Liver (tissue), 9 donors: ENCODE measurements around the gene CEP43. TPM values are rescaled to one million over a fixed set of nuclear protein-coding genes. Genes with fewer than 3 reads are reported as not detected.

Source experiments
- DNase-seq: peaks from one replicate; pipeline ENCODE4 v3.0.0-alpha.2; 2017; ENCODE audit warnings: low spot score
- H3K27ac ChIP-seq, 2 donors: one replicate each; pipeline ENCODE4 v1.7.0; 2013; ENCODE audit warnings: inconsistent platforms in 2 of 2, low read length in 2 of 2, control low read depth in 1 of 2, low read depth in 1 of 2, mild to moderate bottlenecking in 1 of 2
- H3K27me3 ChIP-seq, 4 donors: one replicate each; pipeline versions ENCODE4 v1.6.1 to v1.7.0; 2013; ENCODE audit warnings: low read length in 3 of 4, inconsistent platforms in 1 of 4, mild to moderate bottlenecking in 1 of 4, moderate library complexity in 1 of 4; ENCODE audit not compliant: control insufficient read depth in 4 of 4, insufficient read depth in 4 of 4
- H3K36me3 ChIP-seq, 4 donors: one replicate each; pipeline versions ENCODE4 v1.6.1 to v1.7.0; 2013; ENCODE audit warnings: low read length in 3 of 4, mild to moderate bottlenecking in 3 of 4, low read depth in 1 of 4, moderate library complexity in 1 of 4; ENCODE audit not compliant: control insufficient read depth in 4 of 4, insufficient read depth in 3 of 4
- H3K4me1 ChIP-seq, 4 donors: one replicate each; pipeline versions ENCODE4 v1.6.1 to v1.7.0; 2013; ENCODE audit warnings: low read length in 3 of 4, mild to moderate bottlenecking in 3 of 4, moderate library complexity in 1 of 4; ENCODE audit not compliant: control insufficient read depth in 4 of 4, insufficient read depth in 4 of 4
- H3K4me3 ChIP-seq, 3 donors: one replicate each; pipeline versions ENCODE4 v1.6.1 to v1.7.0; 2013; ENCODE audit warnings: low read length in 3 of 3, control low read depth in 1 of 3, low read depth in 1 of 3, mild to moderate bottlenecking in 1 of 3
- H3K9ac ChIP-seq, 2 donors: one replicate each; pipeline ENCODE4 v1.7.0; 2013; ENCODE audit warnings: low read length in 2 of 2, mild to moderate bottlenecking in 2 of 2, moderate library complexity in 2 of 2, control low read depth in 1 of 2, low read depth in 1 of 2
- H3K9me3 ChIP-seq, 4 donors: one replicate each; pipeline versions ENCODE4 v1.6.1 to v1.7.0; 2013; ENCODE audit warnings: low read length in 3 of 4; ENCODE audit not compliant: control insufficient read depth in 4 of 4
- EGR1 ChIP-seq, 2 donors: IDR thresholded peaks; 2 replicates each; pipeline ENCODE4 v1.6.1; 2016 to 2018; ENCODE audit warnings: antibody characterized with exemption in 2 of 2, low read depth in 2 of 2
- FOXA1 ChIP-seq: IDR thresholded peaks from 2 replicates; pipeline ENCODE4 v1.6.1; 2016; ENCODE audit warnings: antibody characterized with exemption
- FOXA2 ChIP-seq: IDR thresholded peaks from 2 replicates; pipeline ENCODE4 v1.6.1; 2016; ENCODE audit warnings: antibody characterized with exemption
- GABPA ChIP-seq, 2 donors: IDR thresholded peaks in 1 of 2; conservative IDR thresholded peaks in 1 of 2; 2 replicates each; pipeline ENCODE4 v1.6.1; 2016; ENCODE audit warnings: antibody characterized with exemption in 2 of 2, mild to moderate bottlenecking in 1 of 2, moderate library complexity in 1 of 2
- HNF4A ChIP-seq, 2 donors: conservative IDR thresholded peaks; 2 replicates each; pipeline ENCODE4 v1.6.1; 2016; ENCODE audit warnings: antibody characterized with exemption in 2 of 2, mild to moderate bottlenecking in 2 of 2
- HNF4G ChIP-seq: IDR thresholded peaks from 2 replicates; pipeline ENCODE4 v1.6.1; 2016; ENCODE audit warnings: antibody characterized with exemption
- JUND ChIP-seq, 2 donors: IDR thresholded peaks; 2 replicates each; pipeline ENCODE4 v1.6.1; 2016; ENCODE audit warnings: antibody characterized with exemption in 2 of 2
- NR2F2 ChIP-seq: IDR thresholded peaks from 2 replicates; pipeline ENCODE4 v1.6.1; 2016; ENCODE audit warnings: antibody characterized with exemption
- RAD21 ChIP-seq, 2 donors: IDR thresholded peaks; 2 replicates each; pipeline ENCODE4 v1.6.1; 2016; ENCODE audit warnings: antibody characterized with exemption in 2 of 2, mild to moderate bottlenecking in 2 of 2
- TAF1 ChIP-seq: conservative IDR thresholded peaks from 2 replicates; pipeline ENCODE4 v1.6.1; 2016; ENCODE audit warnings: antibody characterized with exemption, mild to moderate bottlenecking
- YY1 ChIP-seq: IDR thresholded peaks from 2 replicates; pipeline ENCODE4 v1.6.1; 2016; ENCODE audit warnings: antibody characterized with exemption, mild to moderate bottlenecking
- WGBS: extraction: QIAGEN DNeasy Blood & Tissue Kit; methylation state at CpG from one replicate; pipeline ENCODE4 v1.1.7; 2013; 5-methylcytosine and 5-hydroxymethylcytosine counted together
- polyA plus RNA-seq, 2 donors: library from polyadenylated mRNA; stranded (reverse) in 1 of 2; unstranded in 1 of 2; fragments of 200-250 nt in 1 of 2; fragments of >200 nt in 1 of 2; fragmentation: Nextera tagmentation in 1 of 2; extraction: Ambion mirVana in 1 of 2; gene quantifications; one replicate each; pipeline versions ENCODE4 v1.2.1 to v1.2.3, GENCODE V29; 2013 to 2015
- total RNA-seq, 2 donors: library from RNA; depleted of rRNA; stranded (reverse); fragments of >200 nt; gene quantifications; one replicate each; pipeline ENCODE4 v1.2.3, GENCODE V29; 2014
- TF ChIP-seq, protein P1 (sequence below): IDR thresholded peaks from 2 replicates; pipeline ENCODE4 v1.6.1; 2016; ENCODE audit warnings: antibody characterized with exemption, mild to moderate bottlenecking
- TF ChIP-seq, protein P2 (sequence below): fragments of 150-350 bp; IDR thresholded peaks from 2 replicates; pipeline ENCODE4 v1.5.1; 2017; ENCODE audit warnings: improper control_type of control experiment, low read depth, low read length; ENCODE audit not compliant: missing input control
- TF ChIP-seq, protein P3 (sequence below): IDR thresholded peaks from 2 replicates; pipeline ENCODE4 v1.6.1; 2016; ENCODE audit warnings: antibody characterized with exemption
- TF ChIP-seq, protein P4 (sequence below): IDR thresholded peaks from 2 replicates; pipeline ENCODE4 v1.6.1; 2016; ENCODE audit warnings: antibody characterized with exemption
- donor health status: healthy.
- donor health status: healthy.
- donor health status: healthy.
- donor health status: healthy.
- donor health status: healthy.

The CEP43 gene
- total and polyA plus RNA-seq, 4 donors = 12.0 to 32.0 (median 18.0) TPM

DNA sequence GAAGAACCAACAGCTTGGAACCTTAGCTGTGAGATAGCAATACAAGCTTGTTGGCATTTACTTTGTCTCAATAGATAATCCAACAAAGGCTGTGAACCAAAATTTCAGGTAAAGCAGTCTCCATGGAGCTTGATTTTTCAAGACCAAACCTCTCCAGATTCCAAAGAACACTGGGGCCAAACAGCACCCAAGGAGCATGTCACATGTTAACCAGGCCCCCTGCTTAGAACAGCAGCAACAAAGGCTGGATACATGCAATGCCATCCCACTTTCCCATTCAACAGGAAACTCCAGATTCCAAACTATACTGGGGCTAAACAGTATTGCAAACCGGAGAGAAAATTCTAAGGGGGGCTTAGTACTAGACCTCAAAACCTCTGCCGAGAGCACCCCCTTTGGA lies 27.1 kb upstream of the CEP43 start:
- TF ChIP-seq, protein P1, sequence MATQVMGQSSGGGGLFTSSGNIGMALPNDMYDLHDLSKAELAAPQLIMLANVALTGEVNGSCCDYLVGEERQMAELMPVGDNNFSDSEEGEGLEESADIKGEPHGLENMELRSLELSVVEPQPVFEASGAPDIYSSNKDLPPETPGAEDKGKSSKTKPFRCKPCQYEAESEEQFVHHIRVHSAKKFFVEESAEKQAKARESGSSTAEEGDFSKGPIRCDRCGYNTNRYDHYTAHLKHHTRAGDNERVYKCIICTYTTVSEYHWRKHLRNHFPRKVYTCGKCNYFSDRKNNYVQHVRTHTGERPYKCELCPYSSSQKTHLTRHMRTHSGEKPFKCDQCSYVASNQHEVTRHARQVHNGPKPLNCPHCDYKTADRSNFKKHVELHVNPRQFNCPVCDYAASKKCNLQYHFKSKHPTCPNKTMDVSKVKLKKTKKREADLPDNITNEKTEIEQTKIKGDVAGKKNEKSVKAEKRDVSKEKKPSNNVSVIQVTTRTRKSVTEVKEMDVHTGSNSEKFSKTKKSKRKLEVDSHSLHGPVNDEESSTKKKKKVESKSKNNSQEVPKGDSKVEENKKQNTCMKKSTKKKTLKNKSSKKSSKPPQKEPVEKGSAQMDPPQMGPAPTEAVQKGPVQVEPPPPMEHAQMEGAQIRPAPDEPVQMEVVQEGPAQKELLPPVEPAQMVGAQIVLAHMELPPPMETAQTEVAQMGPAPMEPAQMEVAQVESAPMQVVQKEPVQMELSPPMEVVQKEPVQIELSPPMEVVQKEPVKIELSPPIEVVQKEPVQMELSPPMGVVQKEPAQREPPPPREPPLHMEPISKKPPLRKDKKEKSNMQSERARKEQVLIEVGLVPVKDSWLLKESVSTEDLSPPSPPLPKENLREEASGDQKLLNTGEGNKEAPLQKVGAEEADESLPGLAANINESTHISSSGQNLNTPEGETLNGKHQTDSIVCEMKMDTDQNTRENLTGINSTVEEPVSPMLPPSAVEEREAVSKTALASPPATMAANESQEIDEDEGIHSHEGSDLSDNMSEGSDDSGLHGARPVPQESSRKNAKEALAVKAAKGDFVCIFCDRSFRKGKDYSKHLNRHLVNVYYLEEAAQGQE = no peak
- TF ChIP-seq NR2F2 = no peak
- TF ChIP-seq, protein P2, sequence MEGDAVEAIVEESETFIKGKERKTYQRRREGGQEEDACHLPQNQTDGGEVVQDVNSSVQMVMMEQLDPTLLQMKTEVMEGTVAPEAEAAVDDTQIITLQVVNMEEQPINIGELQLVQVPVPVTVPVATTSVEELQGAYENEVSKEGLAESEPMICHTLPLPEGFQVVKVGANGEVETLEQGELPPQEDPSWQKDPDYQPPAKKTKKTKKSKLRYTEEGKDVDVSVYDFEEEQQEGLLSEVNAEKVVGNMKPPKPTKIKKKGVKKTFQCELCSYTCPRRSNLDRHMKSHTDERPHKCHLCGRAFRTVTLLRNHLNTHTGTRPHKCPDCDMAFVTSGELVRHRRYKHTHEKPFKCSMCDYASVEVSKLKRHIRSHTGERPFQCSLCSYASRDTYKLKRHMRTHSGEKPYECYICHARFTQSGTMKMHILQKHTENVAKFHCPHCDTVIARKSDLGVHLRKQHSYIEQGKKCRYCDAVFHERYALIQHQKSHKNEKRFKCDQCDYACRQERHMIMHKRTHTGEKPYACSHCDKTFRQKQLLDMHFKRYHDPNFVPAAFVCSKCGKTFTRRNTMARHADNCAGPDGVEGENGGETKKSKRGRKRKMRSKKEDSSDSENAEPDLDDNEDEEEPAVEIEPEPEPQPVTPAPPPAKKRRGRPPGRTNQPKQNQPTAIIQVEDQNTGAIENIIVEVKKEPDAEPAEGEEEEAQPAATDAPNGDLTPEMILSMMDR = no peak
- no peak for TF ChIP-seq JUND (IDR thresholded peaks at IDR 0.05)
- TF ChIP-seq HNF4A (conservative IDR thresholded peaks at IDR 0.05) = no peak
- no peak for TF ChIP-seq RAD21 (IDR thresholded peaks at IDR 0.05)
- TF ChIP-seq, protein P3, sequence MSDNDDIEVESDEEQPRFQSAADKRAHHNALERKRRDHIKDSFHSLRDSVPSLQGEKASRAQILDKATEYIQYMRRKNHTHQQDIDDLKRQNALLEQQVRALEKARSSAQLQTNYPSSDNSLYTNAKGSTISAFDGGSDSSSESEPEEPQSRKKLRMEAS = no peak
- no peak for DNase-seq
- Histone ChIP-seq H3K27ac (no peak overlapping the region), H3K9me3 (no peaks in the 10 kb centered on the region), H3K4me3 (no peak overlapping the region), H3K9ac (no peak overlapping the region), H3K36me3 (peaks cover 0 to 4% (median 0%) of the 10 kb centered on the region in 4 donors), H3K27me3 (no peaks in the 10 kb centered on the region), H3K4me1 (no peaks in the 10 kb centered on the region)
- 98% methylated on average over 2 of the region's 2 CpGs for WGBS

DNA sequence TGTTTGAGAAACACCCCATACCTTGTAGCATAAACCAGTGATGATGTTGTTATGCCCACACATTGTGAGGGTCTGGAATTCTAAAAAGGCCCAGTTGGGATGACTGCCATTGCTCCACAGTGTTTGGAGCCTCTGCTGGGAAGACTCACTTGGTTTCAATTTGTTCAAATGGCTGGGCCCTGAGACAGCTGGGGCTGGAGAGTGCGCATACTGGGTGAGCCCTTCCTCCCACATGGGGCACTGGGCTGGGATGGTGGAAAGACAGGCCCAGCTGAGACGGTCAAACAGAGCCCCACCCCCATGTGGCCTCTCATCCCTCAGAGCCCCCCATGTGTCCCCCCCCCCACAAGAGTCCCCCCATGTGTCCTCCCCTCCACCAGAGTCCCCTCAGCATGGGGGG lies 22.6 kb upstream of the CEP43 start:
- Histone ChIP-seq H3K27ac (no peak overlapping the region), H3K9ac (no peak overlapping the region), H3K9me3 (no peaks in the 10 kb centered on the region), H3K4me1 (no peaks in the 10 kb centered on the region), H3K36me3 (no peaks in the 10 kb centered on the region), H3K27me3 (no peaks in the 10 kb centered on the region), H3K4me3 (no peak overlapping the region)
- 95% methylated on average over 2 of the region's 2 CpGs for WGBS
- TF ChIP-seq RAD21 (IDR thresholded peaks at IDR 0.05) (no peak), GABPA (IDR thresholded peaks at IDR 0.05 in 1 of 2, conservative IDR thresholded peaks at IDR 0.05 in 1 of 2) (no peak), FOXA1 (no peak), EGR1 (IDR thresholded peaks at IDR 0.05; ENCODE audit: low read depth in 2 of 2) (no peak), YY1 (no peak), NR2F2 (no peak), TAF1 (no peak), HNF4G (no peak), FOXA2 (no peak)
- TF ChIP-seq, protein P1 = no peak
- TF ChIP-seq, protein P3 = no peak
- TF ChIP-seq, protein P2 = no peak
- TF ChIP-seq, protein P4, sequence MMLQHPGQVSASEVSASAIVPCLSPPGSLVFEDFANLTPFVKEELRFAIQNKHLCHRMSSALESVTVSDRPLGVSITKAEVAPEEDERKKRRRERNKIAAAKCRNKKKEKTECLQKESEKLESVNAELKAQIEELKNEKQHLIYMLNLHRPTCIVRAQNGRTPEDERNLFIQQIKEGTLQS = no peak
- DNase-seq = no peak
